CD4-positive, alpha-beta T cell treated with Interleukin-17A for 4 hours (primary cell): ENCODE results near the gene PPP2R5C.
"Not testable (repeated sequence)": the region's sequence is repeated elsewhere in the genome, so short reads cannot be mapped to it uniquely, and the experiment has no call there.

ENCODE experiments used
- DNase-seq: peaks from one replicate; pipeline ENCODE4 v3.0.0-alpha.2; 2020; ENCODE audit warnings: mixed read lengths

Gene PPP2R5C

DNA sequence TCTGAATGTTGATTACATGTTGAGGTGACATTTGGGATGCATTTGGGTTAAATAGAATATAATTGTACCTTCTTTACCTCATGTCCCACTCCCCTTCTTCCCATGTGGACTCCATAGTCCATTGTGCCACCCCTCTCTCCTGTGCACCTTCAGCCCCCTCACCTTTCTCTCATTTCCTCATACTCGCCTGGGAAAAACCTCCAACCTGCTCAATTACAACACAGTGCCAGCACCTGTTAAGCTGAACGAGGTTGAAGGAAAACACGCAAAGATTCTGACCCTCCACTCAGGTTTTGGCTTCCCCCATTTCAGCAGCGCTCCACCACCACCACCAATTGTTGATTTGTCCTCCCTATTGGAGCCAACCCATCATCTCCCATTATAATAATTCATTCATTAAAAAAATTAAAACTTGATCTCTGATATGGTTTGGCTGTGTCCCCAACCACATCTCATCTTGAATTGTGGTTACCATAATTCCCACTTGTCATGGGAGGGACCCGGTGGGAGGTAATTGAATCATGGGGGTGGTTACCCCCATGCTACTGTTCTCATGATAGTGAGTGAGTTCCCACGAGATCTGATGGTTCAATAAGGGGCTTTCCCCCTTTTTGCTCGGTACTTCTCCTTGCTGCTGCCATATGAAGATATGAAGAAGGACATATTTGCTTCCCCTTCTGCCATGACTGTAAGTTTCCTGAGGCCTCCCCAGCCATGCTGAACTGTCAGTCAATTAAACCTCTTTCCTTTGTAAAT is 33.7 kb upstream of the PPP2R5C start:
- DNase-seq: no peak

DNA sequence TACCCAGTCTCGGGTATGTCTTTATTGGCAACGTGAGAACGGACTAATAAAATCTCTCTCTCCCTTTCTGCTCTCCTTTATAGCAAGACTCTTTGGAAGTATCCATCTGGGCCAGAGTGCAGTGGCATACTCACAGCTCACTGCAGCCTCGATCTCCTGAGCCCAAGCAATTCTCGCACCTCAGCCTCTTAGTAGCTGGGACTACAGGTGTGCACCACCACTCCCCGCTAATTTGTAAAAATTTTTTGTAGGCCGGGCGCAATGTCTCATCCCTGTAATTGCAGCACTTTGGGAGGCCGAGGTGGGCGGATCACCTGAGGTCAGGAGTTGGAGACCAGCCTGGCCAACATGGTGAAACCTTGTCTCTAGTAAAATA is 33.2 kb upstream of the PPP2R5C start:
- no peak for DNase-seq

DNA sequence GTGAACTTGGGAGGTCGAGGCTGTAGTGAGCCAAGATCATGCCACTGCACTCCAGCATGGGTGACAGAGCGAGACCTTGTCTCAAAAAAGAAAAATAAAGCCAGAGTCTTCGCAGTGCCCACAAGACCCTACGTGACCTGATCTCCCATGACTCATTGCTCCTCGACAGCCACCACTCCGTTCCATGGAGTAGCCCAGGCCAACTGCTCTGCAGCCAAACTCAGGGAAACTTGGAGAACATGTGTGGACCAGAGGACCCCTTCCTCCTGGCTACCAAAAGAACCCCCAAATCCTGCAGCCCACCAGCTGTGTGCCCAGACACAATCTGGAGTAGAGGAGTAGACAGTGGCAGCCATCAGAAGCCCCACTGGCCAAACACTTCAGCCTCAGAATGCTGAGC is 32.1 kb upstream of the PPP2R5C start:
- no peak for DNase-seq

DNA sequence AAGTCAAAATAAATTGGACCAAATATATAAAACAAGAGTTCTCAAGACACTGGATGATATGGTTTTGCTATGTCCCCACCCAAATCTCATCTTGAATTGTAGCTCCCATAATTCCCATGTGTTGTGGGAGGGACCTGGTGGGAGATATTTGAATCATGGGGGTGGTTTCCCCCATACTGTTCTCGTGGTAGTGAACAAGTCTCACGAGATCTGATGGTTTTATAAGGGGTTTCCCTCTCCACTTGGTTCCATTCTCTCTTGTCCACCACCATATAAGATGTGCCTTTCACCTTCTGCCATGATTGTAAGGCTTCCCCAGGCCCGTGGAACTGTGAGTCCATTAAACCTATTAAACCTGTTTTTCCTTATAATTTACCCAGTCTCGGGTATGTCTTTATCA is 31.4 kb upstream of the PPP2R5C start:
- not testable (repeated sequence) for DNase-seq

DNA sequence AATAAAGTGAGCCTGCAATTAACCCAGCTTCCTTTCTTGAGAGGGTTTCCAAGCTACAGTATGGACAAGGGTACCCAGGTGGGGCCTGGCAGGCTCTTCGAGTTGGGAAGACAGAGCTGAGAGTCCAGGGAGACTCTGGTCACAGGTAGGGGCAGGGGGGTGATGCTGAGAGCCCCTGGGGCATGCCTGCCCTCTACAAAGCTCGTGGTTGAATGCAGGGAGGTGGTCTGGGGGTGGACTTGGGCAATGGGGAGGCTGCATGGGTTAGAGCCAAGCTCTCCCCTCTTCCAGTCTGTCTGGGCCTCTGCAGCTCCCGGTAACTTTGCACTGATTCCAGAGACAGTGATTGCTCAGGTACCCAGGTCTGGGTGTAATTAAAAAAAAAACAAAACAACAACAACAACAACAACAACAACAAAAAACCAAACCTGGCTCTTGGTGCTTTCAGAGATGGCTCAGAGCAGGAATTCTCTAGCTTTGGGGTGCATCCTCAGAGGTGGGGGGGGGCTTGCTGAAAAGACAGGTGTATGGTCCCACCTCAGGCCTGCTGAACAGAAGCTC is 30.8 kb upstream of the PPP2R5C start:
- DNase-seq: no peak

GRCh38 chr14:101731187-101732080 is 30.1 kb upstream of the PPP2R5C start:
- DNase-seq: peak; percentile 88

DNA sequence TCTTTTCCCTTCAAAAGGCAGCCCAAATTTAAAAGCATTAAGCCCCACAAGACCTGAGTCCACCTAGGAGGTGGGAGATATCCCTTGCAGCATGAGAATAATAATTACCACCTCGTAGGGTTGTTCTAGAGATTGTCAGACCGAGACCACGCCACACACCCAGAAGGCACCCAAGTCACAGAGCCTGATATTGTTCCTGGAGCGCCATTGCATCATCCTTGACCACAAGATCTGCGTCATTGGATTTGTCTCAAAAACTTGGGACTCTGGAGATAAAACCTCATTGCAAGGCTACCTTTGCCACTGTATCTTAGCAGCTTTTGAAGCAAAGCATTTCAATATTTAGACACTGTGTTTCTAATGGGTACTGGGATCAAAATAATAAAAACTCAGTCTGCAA is 29.4 kb upstream of the PPP2R5C start:
- DNase-seq: no peak

- no peak for DNase-seq
Measured at GRCh38 chr14:101733211-101733610, 28.3 kb upstream of the PPP2R5C start.

- no peak for DNase-seq
Measured at GRCh38 chr14:101734246-101734847, 27.2 kb upstream of the PPP2R5C start.

DNA sequence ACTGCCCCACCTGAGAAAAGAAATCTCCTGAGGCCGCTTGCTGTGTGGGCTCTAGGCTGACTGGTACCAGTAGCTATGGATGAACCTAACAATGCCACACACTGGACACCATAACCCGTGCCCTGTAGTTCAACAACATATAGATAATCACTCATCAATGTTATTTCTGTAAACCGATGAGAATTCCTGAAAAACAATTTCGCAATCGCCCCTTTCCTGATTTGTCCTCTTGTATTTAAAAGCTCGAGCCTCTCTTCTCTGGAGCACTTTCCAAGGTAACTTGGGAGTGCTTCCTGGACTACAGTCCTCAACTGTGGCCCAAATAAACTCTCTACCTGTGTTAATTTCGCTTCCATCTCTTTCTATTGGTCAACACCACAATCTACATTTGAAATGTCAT is 26.1 kb upstream of the PPP2R5C start:
- DNase-seq: no peak

DNA sequence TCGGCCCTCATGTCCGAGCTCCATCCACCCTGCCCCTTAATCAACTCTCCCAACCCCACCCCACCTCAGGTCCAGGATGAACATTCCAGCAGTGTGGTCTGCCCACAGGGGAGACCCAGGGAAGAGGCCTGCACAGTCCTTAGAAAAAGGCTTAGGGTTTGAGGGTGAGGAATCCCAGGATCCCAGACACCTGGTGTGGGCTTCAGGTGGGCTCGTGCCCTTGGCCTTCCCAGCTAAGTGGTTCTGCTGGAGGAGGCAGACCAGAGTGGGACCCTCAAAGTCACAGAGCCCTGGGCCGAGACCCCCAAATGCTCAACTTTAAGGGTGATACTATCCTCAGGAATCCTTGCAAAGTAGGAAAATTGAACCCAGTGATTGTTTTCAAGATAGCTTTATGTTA is 25.4 kb upstream of the PPP2R5C start:
- DNase-seq: no peak

DNA sequence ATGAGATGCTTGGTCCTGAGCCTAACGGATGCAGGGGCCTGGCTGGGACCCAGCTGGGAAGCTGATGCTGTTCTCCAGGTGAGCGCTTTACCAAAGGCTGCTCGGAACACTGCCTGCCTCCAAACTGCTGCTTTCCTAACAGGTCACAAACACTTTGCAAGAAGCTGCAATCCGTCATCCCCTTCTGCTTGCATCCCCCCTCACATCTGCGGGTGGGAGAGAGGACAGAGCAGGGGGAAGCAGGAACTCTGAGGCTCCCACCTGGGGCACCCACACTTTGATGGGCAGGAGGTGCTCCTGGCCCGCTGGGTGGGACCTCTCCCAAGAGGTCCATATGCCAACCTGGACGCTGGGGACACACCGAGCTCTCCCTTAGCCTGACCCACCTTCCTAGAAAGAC is 24.9 kb upstream of the PPP2R5C start:
- no peak for DNase-seq

DNA sequence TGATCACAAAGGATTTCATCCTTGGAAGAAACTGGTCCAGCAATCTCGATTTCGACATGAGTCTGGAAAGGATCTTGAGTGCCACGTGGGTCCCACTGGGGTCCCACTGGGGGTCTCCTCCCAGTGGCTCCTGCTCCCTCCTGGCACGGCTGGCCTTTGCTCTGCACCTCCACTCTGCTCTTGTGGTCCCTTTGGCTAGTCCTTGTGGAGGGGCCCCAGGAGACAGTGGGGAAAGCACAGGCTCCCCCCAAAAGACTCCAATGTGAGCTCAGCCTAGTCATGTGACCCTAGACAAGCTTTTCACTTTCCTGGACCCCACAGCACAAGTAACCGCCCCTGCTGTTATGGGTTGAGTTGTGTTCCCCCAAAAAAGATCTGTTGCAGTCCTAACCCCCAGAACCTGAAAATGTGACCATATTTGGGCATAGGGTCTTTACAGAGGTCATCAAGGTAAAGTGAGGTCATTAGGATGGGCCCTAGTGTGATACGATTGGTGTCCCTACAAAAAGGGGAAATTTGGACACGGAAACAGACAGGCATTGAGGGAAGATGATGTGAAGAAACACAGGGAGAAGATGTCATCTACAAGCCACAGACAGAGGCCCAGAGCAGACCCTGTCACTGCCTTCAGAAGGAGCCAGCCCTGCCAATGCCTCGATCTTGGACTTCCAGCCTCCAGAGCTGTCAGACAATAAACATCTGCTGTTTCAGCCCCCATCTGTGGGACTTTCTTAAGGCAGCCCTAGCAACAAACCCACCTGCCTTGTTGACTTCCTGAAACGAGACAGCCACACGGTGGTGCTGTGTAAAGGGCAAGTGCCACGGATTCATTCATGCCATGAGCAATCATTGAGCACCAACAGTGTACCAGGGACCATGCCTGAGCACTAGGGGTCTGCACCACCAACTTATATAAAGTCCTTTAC is 23.8 kb upstream of the PPP2R5C start:
- DNase-seq: peak; percentile 60

GRCh38 chr14:101738703-101739320 is 22.7 kb upstream of the PPP2R5C start:
- DNase-seq: no peak

DNA sequence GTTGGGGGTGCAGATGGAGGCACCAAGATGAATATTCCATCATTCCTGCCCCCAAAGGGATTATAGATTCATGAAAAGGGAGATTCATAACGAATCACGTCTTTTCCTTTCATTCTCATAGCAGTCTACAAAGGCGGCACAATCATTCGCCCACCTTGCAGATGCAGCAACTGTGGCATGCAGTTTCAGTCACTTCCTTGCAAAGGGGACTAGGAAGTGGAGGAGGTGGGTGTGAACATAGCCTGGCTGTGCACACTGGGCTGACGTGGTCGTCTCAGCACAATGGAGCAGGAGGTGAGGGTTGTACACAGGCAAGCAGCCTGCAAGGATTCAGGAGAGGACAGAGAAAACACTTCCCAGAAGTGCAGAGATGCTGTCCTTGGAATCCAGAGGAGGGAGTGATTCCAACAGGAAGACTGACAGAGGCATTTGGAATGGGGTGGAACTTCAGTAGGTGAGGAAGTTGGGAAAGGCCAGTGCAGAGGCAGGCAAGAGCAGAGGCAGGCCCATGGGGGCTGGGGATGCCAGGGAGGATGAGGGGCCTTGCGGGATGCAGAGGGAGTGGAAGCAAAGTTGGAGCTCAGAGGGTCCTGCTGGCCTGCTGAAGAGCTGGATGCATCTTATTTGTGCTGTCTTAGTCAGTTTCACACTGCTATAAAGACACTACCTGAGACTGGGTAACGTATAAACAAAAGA is 21.9 kb upstream of the PPP2R5C start:
- DNase-seq: no peak

DNA sequence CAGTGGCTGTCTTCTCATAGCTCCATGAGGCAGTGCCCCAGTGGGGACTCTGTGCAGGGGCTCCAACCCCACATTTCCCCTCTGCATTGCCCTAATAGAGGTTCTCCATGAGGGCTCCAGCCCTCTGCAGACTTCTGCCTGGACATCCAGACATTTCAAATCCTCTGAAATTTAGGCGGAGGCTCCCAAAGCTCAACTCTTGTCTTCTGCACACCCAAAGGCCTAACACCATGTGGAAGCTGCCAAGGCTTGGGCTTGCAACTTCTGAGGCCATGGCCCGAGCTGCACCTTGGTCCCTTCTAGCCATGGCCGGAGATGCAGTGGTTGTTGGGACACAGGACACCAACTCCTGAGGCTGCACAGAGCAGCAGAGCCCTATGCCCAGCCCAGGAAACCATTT is 20.5 kb upstream of the PPP2R5C start:
- DNase-seq: no peak

- no peak for DNase-seq
Measured at GRCh38 chr14:101743701-101744100, 17.8 kb upstream of the PPP2R5C start.

GRCh38 chr14:101744382-101744781 is 17.1 kb upstream of the PPP2R5C start:
- not testable (repeated sequence) for DNase-seq

DNA sequence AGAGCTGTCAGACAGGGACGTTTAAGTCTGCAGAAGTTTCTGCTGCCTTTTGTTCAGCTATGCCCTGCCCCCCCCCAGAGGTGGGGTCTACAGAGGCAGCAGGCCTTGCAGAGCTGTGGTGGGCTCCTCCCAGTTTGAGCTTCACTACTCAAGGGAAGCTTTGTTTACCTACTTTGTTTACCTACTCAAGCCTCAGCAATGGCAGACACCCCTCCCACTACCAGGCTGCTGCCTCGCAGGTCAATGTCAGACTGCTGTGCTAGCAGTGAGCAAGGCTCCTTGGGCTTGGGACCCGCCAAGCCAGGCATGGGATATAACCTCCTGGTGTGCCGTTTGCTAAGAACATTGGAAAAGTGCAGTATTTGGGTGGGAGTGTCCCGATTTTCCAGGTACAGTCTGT is 11.8 kb upstream of the PPP2R5C start:
- not testable (repeated sequence) for DNase-seq

DNA sequence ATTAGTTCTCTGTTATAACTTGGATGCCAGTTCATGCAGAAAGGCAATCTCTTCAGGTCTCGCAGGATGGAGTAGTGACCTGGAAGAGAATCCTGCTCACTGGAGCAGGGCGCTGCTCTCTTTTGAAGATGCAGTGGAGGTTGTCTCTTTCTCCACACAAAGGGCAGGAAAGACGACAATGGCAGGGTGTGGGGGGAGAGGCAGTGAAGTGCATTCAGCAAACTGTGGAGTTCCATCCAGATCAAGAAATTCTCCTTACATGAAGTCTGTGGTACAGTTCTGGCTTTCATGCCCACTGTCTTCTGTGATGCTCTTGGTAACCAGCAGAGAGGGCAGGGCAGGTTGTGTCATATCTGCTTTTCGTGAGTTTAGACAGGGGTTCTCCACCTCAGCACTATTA is 6.6 kb upstream of the PPP2R5C start:
- DNase-seq: no peak
